HG02759 (cell line): ENCODE data around the gene LMX1B.
"Not testable (repeated sequence)": the region's sequence is repeated elsewhere in the genome, so short reads cannot be mapped to it uniquely, and the experiment has no call there.

Experiments
- ATAC-seq: cut with Tn5 transposase; IDR thresholded peaks from one replicate; pipeline ENCODE4 v1.9.1; 2021; ENCODE audit warnings: mild to moderate bottlenecking, moderate library complexity; ENCODE audit not compliant: unreplicated experiment

The LMX1B gene

DNA sequence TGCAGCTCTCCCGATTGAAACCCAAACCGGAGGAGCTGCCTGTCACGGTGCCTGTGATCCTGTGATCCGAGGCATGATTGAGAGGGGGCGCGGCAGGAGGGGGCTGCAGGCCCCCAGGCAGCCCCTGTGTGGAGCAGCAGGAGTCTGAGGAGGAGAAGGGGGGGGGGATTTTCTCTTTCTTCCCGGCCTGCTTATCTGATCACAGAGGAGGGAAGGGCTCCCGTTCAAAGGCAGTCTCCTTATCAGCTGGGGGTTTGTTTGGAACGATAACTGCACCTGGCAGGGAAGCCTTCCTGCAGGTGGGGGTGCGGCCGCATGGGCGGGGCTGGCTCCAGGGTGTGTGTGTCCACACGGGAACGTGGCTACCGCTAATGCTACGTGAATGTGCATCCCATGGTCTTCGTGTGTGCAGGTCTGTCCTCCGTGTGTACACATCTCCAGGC lies 38.4 kb downstream of the LMX1B start:
- ATAC-seq, result no peak

DNA sequence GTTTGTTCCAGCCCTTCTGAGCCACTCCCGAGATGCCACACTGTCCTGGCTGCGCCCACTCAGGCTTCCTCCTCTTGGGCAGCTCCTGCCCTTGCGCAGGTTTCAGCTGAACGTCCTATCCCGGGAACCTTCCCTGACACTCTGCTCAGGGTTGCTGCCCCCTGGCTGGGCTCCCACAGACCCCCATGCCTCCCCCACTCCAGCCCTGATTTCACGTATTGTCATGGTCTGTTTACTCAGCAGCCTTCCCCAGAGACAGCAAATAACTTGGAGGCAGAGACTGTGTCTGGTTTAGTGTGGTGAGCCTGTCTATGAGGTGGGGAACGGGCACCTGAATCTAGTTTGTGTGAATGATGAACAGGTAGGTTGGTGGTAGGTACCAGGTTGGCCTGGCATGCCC lies 40.4 kb downstream of the LMX1B start:
- no peak for ATAC-seq

DNA sequence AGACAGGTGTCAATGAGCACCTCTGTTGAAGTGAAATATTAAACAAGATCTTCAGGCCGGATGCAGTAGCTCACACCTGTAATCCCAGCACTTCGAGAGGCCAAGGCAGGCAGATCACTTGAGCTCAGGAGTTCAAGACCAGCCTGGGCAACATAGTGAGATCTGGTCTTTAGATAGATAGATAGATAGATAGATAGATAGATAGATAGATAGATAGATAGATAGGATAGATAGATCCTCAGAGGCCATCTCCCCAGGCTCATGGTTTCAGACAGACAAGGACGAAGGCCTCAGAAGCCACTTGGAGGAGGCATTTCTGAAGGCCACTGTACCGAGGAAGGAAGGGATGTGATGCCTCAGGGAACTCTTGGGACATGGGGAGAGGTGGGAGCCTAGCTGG lies 42.5 kb downstream of the LMX1B start:
- ATAC-seq, result not testable (repeated sequence)

DNA sequence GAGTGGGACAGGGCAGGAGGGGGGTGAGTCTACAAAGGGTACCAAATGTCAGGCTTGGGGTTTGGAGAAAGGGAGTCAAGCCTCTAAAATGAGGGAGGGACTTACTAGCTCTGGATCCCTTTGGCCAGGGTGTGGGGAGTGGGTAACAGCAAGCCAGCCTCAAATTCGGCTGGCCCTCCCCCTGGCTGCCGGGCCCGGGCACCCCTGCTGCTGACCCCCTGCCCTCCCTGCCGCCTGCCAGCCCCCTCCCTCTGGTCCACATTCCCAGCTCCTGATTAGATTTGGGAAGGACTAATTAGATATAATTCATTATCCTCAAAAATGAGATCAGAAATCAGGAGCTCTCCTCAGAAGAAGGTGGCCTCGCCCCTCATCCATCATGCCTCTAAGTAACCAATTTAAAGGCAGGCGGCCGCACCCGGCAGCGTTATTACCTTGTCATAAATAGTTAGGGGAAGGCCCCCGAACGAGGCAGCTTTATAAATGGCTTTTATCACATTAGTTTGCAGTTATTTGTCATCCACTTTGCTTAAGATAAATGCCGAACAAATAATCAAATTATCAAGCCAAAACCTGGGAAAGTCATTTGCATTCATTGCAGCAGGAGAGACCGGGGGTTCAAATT lies 44.6 kb downstream of the LMX1B start:
- no peak for ATAC-seq

DNA sequence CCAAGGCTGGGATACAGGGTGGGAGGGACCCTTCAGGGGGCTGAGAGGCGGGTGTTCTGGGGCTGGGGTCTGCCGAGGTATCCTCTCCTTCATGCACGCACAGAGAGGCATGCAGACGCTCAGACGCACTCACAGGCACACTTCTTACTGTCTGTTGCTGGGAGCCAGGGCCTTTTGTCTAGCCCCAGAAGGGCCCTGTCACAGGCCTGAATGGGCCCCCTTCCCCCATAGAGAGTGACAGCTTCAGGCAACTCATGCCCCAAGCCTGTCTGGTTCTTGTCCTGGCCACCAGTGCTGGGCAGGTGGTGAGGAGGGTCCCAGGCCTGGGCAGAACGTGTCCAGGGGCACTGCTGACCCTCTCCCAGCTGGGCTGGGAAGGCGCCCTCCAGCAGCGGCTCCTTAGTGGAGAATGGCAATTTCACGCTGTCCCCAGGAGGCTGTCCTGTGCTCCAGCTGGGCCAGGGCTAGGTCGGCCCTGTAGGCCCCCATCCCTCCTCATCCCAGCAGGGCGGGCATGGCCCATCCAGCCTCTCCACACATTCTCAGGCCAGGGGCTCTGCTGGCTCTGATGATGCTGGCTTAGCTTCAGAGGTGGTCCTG lies 45.3 kb downstream of the LMX1B start:
- ATAC-seq, result no peak

DNA sequence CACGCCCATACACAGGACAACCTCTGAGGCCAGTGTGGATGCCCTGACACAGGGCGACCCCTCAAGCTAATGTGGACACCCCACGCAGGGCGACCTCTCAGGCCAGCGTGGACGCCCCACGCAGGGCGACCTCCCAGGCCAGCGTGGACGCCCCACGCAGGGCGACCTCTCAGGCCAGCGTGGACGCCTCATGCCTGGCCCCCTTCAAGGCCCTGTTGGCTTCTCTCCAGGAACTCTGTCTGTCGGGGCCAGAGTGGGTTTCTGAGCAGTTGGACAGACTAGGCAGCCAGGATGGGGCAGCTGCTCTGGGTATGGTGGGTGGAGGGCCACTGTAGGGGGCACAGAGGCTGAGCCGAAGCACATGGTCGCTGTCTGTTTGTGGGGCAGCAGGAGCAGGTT lies 47.4 kb downstream of the LMX1B start:
- no peak for ATAC-seq

DNA sequence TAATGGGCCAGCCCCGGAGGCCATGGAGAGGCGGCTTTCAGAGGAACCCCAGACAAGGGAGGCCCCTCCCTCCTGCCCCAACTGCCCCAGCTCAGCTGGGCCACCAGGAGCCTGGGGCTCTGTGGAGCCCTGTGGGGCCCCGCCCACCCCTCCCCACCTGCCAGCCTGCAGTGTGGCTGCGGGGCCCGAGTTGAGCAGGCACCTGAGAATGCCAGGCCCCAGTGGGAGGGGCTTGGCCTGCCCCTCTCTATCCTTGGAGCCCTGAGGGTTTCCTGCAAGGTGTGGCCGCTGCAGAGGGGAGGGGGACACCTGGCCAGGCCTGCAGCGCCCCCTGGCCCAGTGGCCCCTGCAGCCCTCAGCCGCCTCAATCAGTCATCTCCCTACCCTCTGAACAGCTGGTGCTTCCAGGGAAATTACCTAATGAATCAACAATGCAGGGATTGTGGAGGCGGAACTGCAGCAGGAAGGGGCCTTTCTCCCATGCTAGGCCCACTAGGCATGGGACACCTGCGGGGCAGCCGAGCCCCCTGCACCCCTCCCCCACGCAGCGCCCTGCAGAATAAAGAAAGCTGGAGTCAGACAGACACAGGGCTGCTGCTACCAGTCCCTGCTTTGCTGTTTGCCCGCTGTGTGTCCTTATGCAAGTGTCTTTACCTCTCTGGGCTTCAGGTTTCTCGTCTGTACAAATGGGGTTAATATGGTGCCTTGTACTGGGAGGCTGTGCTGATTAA lies 48.0 kb downstream of the LMX1B start:
- ATAC-seq, result no peak

DNA sequence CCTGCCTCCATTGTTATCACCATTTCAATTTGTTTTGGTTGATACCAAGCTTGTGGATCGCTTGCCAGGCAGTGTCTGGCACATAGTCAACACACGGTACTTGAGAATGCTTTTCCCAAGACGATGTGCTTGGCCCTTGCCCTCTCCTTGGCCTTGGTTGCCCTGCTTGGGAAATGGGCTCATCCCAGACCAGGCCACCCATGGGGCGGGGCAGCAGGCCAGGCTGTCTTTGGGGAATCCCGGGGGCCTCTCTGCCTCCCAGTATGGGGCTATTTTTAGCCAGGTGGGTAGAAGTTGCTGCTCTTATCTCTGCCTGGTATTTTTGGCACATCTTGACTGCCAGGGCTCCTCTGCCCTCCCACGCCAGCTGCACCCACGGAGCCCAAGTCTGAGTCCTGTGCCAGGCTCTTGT lies 49.9 kb downstream of the LMX1B start:
- ATAC-seq, result no peak

DNA sequence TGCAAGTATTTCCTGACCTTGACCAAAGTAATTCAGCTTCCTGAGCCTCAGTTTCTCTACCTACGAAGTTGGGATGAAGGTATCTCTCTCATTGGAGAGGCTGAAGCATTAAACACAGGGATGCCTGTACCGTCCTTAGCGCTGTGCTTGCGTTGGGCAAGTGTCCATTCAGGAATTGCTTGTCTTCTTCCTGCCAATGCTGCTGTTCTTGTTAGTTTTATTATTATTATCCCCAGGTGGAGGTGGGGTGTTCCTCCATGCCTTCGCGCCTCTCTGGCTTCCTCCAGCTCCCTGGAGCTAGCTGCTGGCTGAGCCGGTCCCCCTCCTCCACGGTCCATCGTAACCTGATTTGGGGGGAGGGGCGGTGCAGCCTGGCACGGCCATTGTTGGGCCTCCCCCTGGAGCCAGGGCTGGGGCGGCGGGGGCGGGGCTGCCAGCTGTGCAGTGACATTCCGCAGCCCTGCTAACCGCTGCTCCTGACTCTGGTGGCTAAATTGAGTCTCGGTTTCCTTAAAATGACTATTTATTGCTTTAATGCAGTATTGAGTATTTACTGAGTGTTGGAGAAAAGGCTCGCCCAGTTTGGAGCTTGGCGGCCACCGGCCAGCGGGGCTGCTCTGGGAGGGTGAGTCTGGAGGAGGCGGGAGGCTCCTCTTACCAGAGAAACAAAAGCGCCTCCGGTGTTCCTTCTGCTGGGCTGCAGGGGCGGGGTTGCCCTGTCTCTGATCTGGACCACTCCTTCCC lies 51.3 kb downstream of the LMX1B start:
- no peak for ATAC-seq

DNA sequence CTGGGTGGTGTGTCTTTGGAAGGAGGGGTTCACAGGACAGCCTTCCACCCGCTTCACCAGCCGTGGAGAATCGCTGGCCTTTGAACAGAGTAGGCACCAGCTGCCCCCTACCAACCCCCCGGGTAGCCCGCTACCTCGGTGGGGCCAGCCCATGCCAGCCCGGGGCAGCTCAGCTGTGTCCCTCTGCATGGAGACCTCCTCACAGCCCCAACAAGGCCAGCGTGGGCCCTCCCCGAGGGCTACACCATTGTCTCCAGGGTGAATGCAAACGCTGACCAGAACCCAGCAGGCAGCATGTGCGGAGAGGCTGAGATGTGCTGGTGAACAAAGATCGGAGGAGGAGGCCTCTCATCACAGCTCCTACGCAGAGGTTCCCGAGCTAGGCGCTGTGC lies 51.9 kb downstream of the LMX1B start:
- no peak for ATAC-seq

DNA sequence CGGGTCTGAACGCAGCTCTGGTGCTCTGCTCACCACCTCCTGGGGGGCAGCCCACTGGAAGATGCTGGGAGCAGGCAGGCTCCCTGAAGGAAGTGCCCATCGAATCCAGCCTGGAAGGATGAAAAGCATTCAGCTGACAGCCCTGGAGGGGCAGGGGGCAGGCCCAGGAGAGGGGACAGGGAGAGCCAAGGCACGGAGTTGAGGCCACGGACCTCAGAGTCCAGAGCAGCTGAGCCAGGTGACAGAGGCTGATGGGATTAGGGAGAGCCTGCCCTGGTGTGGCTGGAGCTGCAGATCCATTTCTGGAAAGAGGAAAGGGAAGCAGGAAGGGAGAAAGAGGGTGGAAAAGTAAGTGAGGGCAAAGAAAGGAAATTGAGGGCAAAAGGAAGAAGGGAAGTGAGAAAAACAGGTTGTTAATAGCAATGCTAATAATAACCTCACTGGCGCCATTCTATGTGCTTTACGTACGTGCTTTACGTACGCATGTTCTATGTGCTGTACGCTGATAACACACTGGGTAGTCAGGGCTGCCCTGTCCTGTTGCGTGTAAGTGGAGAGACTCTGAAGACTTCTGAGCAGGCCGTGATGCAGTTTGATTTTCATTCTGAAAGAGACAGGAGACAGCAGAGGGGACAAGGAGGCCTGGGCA lies 52.6 kb downstream of the LMX1B start:
- no peak for ATAC-seq

DNA sequence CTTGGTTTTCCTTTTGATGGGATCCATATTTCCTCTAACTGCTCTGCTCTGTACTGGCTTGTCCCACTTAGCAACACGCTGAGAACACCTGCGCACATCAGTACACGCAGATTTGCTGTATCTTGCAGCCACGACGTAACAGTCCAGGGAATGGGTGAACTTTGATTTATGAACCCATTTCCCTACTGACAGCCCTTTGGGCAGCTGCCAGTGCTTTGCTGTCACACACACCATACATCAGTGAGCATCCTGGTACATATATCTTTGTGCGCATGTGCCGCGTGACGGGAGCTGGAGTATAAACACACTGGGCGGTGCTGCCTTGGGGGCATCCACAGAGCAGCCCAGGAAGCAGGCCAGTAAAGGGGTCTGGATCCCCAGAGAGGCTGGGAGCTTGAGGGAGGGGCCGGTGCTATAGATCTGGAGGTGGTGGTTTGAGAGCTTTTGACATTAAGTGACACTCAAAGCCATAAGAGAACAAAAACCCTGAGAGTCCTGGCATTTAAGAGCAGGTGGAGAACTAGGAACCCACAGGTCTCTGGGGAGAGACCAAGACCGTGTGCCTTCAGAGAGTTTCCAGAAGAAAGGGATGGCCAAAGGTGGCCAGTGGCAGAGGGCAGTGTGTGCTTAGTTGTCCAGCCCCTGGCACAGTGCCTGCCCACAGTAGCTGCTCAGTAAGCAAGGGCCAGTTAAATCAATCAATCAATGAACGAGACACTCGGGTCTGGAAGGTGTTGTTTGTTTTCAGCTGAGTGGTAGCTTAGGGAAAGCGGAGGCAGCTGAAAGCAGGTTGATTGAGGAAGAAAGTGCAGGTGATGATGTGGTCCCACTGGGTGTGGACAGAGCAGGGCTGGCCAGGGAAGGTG lies 53.7 kb downstream of the LMX1B start:
- ATAC-seq, result no peak

DNA sequence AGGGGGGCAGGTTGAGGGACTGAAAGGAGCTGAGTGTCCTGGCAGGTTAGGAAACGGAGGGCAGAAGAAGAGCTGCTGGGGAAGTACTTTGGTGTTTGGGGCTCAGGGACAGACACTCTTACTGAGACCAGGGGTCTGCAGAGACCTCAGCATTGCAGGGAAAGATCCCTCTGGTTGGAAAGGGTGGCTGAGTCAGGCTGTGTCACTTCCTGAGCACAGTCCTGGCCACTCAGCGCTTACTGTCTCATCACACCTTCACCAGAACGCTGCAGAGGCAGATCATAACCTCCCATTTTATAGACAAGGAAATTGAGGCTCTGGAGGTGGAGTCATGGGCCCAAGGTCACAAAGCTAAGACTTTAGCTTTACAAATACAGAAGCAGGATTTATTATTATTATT lies 54.3 kb downstream of the LMX1B start:
- no peak for ATAC-seq

DNA sequence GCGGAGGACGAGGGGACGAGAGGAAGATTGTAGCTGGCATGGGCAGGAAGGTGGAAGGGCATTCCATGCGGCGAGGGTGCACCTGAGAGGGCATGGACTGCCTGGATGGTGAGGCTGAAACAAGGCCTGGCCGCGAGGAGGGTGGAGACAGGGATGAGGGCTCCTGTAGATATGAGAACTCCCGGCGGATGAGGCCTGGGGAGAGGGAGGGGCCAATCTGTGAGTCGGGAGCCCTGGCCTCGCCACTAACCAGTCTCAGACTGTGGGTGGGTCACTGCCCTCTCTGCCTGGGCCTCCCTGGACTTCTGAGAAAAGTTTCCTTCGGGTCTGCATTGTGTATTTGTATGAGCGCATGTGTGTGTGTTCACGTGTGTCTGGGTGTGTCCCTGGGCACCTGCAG lies 55.4 kb downstream of the LMX1B start:
- no peak for ATAC-seq

DNA sequence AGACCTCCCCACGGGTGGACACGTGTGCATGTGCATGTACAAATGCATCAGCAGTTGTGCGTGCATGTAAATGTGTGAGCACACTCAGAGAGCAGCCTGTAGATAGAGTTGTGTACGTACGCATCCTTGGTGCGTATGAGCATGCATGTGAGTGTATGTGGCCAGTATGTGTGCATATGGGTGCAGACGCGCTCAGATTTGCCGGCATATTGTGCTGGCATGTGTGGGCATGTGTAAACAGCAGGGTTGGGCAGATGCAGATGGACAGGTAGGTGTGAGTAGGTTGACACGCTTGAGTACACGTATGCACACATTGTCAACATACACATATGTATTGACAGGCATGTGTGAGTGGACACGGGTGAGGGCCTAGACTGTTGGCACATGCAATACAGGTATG lies 56.5 kb downstream of the LMX1B start:
- no peak for ATAC-seq

DNA sequence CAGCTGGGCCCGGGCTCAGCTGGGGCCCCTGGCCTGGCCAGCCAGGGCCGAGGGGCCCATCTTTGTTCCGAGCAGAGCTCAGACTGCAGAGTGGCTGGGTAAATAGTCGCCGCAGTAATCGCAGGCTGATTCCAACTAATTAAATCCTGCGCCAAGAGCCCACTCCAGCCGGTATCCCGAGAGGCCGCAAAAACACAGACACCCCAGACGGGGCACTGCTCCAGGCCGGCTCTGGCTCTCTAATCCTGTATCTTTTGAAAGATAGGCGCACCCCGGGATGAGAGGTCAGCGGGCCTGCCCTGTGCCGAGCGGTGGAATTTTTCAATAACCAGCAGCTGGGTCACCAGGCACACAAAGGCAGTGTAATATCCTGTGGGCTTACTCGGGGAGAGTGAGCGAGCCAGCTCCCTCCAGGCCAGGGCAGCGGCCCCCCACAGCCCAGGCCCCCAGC lies 57.7 kb downstream of the LMX1B start:
- no peak for ATAC-seq

DNA sequence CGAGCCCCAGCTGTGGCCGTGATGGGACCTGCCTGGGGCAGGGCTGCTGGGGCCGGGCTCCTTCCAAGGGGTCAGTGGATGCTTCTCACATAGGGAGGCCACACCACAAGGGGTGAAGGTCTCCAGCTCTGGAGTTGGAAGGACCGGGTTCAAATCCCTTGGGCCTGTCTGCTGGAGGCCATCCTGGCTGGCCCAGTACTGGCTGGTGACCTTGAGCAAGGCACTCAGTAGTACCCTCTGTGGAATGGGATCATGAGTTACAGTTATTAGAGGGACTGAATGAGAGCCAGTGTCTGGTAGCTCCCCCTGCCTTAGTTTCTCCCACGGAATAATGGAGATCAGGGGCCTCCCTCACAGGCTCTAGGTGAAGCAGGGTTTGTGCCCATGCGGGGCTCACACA lies 58.3 kb downstream of the LMX1B start:
- ATAC-seq, result no peak

DNA sequence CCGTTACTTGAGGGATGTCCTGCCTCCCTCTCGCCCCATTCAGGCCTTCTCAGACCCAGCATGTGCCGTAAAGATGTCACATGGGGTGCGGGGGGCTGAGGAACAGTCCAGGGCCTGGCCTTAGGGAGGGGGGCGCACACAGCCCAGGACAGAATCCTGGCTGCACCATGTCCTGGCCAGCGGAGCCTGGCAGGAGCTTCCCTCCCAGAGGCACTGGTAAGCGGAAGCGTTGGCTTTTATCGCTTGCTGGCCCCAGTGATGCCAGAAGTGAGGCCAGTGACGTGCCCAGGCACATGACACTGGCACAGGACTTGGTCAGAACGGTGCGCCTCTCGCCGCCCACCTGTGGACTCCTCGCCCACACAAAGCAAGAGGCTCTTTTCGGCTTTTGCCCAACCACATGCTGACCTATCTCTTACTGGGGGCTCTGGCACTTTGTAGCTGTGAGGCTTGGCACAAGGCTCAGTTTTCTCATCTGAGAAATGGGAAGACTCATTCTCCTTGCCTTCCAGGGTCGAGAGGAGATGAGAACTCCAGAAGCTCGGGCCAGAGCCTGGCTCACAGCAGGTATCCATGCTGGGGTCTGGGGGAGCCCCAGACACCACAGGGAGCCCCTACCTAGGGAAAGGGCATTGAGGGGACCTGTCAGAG lies 59.0 kb downstream of the LMX1B start:
- no peak for ATAC-seq

DNA sequence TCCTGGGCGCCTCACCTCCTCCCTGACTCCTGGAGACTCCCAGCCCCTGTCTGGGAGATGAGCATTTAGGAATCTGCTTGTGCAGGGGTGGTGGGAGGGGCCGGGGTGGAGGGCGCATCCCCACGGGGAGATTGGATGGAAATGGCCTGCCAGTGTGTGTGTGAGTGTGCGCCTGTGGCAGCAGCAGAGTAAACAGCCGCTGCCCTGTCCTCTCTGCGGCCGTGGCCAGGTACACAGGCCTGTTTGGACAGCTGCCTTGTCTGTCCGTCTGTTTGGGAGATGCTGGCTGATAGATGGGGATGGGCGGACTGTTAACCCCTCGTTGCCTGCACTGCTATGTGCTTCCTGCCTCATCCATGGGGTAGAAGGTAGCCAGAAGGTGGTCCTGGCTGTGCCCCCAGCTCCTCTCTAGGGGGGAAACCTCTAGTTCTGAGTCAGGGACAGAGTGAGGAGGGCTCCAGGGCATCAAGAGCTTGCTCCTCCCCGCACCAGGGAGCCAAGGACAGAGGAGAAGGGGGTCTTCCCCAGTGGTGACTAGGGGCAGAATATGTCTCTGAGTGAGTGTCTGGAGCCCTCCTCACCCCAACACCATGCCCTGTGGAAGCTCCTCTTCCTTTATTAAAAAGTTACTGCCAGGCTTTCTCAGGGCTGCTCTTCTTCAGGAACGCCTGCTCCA lies 60.1 kb downstream of the LMX1B start:
- ATAC-seq, result no peak
